Astrocyte (in vitro differentiated cells and primary cell): ENCODE measurements around the gene TNFRSF4.

Experiments
- EZH2 ChIP-seq: IDR thresholded peaks from 2 replicates; pipeline ENCODE4 v1.6.1; 2012; ENCODE audit warnings: mild to moderate bottlenecking, low read length, inconsistent platforms; ENCODE audit not compliant: insufficient read depth
- TF ChIP-seq, protein P1 (sequence below): IDR thresholded peaks from 2 replicates; pipeline ENCODE4 v1.5.1; 2011; ENCODE audit warnings: low read depth, mild to moderate bottlenecking, inconsistent platforms, low read length, moderate library complexity; ENCODE audit not compliant: insufficient read depth

DNA sequence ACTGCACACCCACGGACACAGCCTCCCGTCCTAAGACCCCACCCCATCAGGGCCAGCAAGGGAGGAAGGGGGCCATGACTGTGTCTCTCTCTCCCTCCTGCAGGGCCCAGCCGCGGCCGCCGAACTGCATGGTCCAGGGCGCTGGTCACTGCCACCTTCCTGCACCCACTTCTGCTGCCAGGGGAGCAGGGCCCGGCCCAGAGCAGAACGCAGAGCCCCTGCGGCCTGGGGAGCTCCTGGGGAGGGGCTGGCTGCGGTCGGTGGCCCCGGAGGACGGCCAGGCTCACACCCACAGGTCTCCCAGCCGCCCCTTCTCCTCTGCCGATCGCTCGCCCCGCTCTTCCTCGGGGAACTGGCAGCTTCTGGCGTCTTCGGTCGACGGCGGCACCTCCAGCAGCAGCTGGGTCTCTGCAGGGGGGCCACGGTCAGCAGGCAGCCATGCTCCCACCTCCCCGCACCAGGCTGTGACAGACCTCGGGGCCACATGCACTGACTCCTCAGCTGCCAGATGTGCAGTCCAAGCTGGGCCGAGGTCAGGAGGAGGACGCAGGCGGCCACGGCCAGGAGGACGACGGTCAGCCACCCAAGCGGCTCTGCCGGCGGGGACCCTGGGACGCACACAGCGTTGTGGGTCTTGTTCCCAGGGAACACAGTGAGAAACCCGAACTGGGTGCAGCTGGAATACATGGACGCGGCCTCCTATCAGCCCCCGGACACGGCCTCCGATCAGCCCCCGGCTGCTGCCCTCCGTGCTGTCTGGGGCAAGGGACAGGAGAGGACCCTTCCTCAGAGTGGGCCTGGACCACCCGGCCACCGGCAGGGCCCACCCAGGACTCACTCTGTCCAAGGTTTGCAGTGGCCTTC is 10.2 kb downstream of the TNFRSF4 start:
- TF ChIP-seq, protein P1, sequence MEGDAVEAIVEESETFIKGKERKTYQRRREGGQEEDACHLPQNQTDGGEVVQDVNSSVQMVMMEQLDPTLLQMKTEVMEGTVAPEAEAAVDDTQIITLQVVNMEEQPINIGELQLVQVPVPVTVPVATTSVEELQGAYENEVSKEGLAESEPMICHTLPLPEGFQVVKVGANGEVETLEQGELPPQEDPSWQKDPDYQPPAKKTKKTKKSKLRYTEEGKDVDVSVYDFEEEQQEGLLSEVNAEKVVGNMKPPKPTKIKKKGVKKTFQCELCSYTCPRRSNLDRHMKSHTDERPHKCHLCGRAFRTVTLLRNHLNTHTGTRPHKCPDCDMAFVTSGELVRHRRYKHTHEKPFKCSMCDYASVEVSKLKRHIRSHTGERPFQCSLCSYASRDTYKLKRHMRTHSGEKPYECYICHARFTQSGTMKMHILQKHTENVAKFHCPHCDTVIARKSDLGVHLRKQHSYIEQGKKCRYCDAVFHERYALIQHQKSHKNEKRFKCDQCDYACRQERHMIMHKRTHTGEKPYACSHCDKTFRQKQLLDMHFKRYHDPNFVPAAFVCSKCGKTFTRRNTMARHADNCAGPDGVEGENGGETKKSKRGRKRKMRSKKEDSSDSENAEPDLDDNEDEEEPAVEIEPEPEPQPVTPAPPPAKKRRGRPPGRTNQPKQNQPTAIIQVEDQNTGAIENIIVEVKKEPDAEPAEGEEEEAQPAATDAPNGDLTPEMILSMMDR, result no peak
- TF ChIP-seq EZH2, result no peak
